Keratinocyte (primary cell): ENCODE measurements around the gene CERK. TPM values are rescaled to one million over a fixed set of nuclear protein-coding genes. Genes with fewer than 3 reads are reported as not detected.

Source experiments
- DNase-seq: peaks from one replicate; pipeline ENCODE4 v3.0.0-alpha.2; 2011; ENCODE audit warnings: low read depth, missing footprints, low spot score
- FAIRE-seq: peaks from 2 replicates; lab custom pipeline; 2011; peaks lifted over from hg19 to GRCh38; lab: Jason Lieb, UNC
- H2AFZ ChIP-seq: 2 replicates; pipeline ENCODE4 v1.6.0; 2012; ENCODE audit warnings: low read length, control low read depth, inconsistent platforms; ENCODE audit not compliant: control insufficient read depth
- H3K27ac ChIP-seq: 2 replicates; pipeline ENCODE4 v1.5.1; 2011; ENCODE audit warnings: low read length; ENCODE audit not compliant: control insufficient read depth, insufficient read depth
- H3K27me3 ChIP-seq: 3 replicates; pipeline ENCODE4 v1.6.0; 2011; ENCODE audit warnings: low read length; ENCODE audit not compliant: control insufficient read depth, insufficient read depth; ENCODE audit errors: extremely low read depth
- H3K36me3 ChIP-seq, 2 experiments: 2 replicates in 1 of 2; 3 replicates in 1 of 2; pipeline ENCODE4 v1.5.1; 2011; ENCODE audit warnings: low read length in 2 of 2, mild to moderate bottlenecking in 1 of 2; ENCODE audit not compliant: control insufficient read depth in 2 of 2, insufficient read depth in 2 of 2; ENCODE audit errors: extremely low read depth in 1 of 2
- H3K4me1 ChIP-seq: 3 replicates; pipeline ENCODE4 v1.5.1; 2011; ENCODE audit warnings: low read length; ENCODE audit not compliant: control insufficient read depth, insufficient read depth; ENCODE audit errors: extremely low read depth
- H3K4me2 ChIP-seq: 3 replicates; pipeline ENCODE4 v1.6.0; 2011; ENCODE audit warnings: low read depth, low read length; ENCODE audit not compliant: control insufficient read depth, insufficient read depth; ENCODE audit errors: extremely low read depth
- H3K4me3 ChIP-seq, 3 experiments: fragments of 200-600 bp in 1 of 3; sonication (generic) in 1 of 3; 2 replicates in 2 of 3; 3 replicates in 1 of 3; pipeline ENCODE4 v1.5.1; 2011 to 2016; ENCODE audit warnings: low read length in 3 of 3, mild to moderate bottlenecking in 3 of 3, control low read depth in 2 of 3, inconsistent platforms in 1 of 3, low read depth in 1 of 3, mixed read lengths in 1 of 3, mixed run types in 1 of 3, moderate library complexity in 1 of 3; ENCODE audit not compliant: control insufficient read depth in 2 of 3, insufficient read depth in 2 of 3; ENCODE audit errors: extremely low read depth in 1 of 3
- H3K79me2 ChIP-seq: 2 replicates; pipeline ENCODE4 v1.6.0; 2012; ENCODE audit warnings: low read length; ENCODE audit not compliant: control insufficient read depth, insufficient read depth
- H3K9ac ChIP-seq: 3 replicates; pipeline ENCODE4 v1.6.0; 2011; ENCODE audit warnings: low read length; ENCODE audit not compliant: control insufficient read depth, insufficient read depth; ENCODE audit errors: extremely low read depth
- H3K9me1 ChIP-seq: 3 replicates; pipeline ENCODE4 v1.6.0; 2011; ENCODE audit warnings: low read length; ENCODE audit not compliant: control insufficient read depth, insufficient read depth; ENCODE audit errors: extremely low read depth
- H3K9me3 ChIP-seq: 2 replicates; pipeline ENCODE4 v1.5.1; 2012; ENCODE audit warnings: low read depth, low read length; ENCODE audit not compliant: control insufficient read depth
- H4K20me1 ChIP-seq: 3 replicates; pipeline ENCODE4 v1.6.0; 2011; ENCODE audit warnings: low read length; ENCODE audit not compliant: control insufficient read depth, insufficient read depth; ENCODE audit errors: extremely low read depth
- EZH2 ChIP-seq: IDR thresholded peaks from one replicate; pipeline ENCODE4 v1.6.1; 2012; ENCODE audit warnings: inconsistent platforms, mild to moderate bottlenecking, low read length, moderate library complexity
- dilution Hi-C: fragments of 300-500 bp; cut with MboI; formaldehyde crosslinking; loops from one replicate; pipeline ENCODE4 v1.7.0; 2020; ENCODE audit warnings: low sequenced_read_pairs; ENCODE audit not compliant: extremely low pct_ligation_motif_present
- polyA plus RNA-seq, 5 experiments: library from polyadenylated mRNA; depleted of rRNA in 3 of 5; stranded (reverse) in 3 of 5; stranded (forward) in 1 of 5; unstranded in 1 of 5; fragments of >200 nt; gene quantifications; 1 replicate in 1 of 5; 2 replicates in 3 of 5; 3 replicates in 1 of 5; pipeline versions ENCODE4 v1.2.1 to v1.2.3, GENCODE V29; 2011 to 2012; ENCODE audit warnings: missing spikeins in 2 of 5, low read depth in 1 of 5, low replicate concordance in 1 of 5
- TF ChIP-seq, protein P1 (sequence below), 3 experiments: IDR thresholded peaks in 1 of 3; conservative IDR thresholded peaks in 1 of 3; optimal IDR thresholded peaks in 1 of 3; 2 replicates in 2 of 3; 3 replicates in 1 of 3; pipeline versions ENCODE3 to v1.5.1; 2011; ENCODE audit warnings: low read length in 3 of 3, mild to moderate bottlenecking in 3 of 3, moderate library complexity in 2 of 3, control low read depth in 1 of 3, inconsistent platforms in 1 of 3; ENCODE audit not compliant: insufficient read depth in 2 of 3; ENCODE audit errors: extremely low read depth in 1 of 3

Gene CERK
- polyA plus RNA-seq, 1 donor (not counting 4 experiments of a cell fraction or from before 2014, with no cell fraction given), result 11.9 TPM

GRCh38 chr22:46774253-46774979 lies 36.4 kb upstream of the CERK start:
- FAIRE-seq (no peak), DNase-seq (no peak)
- Histone ChIP-seq H3K27me3 (no peaks in the 10 kb centered on the region), H4K20me1 (no peaks in the 10 kb centered on the region), H2AFZ (peak overlapping the region; percentile 47), H3K9me3 (no peaks in the 10 kb centered on the region), H3K9ac (peak overlapping the region; percentile 86), H3K36me3 (no peaks in the 10 kb centered on the region), H3K4me2 (peak overlapping the region; percentile 90), H3K79me2 (peaks cover 61% of the 10 kb centered on the region), H3K27ac (peak overlapping the region; percentile 87), H3K9me1 (peaks cover 2% of the 10 kb centered on the region), H3K4me1 (peaks cover 29% of the 10 kb centered on the region), H3K4me3 (peak overlapping the region; percentile 32 to 65 (median 56))
- dilution Hi-C loops, result no loop called here
- no peak for TF ChIP-seq EZH2
- TF ChIP-seq, protein P1, sequence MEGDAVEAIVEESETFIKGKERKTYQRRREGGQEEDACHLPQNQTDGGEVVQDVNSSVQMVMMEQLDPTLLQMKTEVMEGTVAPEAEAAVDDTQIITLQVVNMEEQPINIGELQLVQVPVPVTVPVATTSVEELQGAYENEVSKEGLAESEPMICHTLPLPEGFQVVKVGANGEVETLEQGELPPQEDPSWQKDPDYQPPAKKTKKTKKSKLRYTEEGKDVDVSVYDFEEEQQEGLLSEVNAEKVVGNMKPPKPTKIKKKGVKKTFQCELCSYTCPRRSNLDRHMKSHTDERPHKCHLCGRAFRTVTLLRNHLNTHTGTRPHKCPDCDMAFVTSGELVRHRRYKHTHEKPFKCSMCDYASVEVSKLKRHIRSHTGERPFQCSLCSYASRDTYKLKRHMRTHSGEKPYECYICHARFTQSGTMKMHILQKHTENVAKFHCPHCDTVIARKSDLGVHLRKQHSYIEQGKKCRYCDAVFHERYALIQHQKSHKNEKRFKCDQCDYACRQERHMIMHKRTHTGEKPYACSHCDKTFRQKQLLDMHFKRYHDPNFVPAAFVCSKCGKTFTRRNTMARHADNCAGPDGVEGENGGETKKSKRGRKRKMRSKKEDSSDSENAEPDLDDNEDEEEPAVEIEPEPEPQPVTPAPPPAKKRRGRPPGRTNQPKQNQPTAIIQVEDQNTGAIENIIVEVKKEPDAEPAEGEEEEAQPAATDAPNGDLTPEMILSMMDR (optimal IDR thresholded peaks at IDR 0.05 in 1 of 3, IDR thresholded peaks at IDR 0.05 in 1 of 3, conservative IDR thresholded peaks at IDR 0.05 in 1 of 3; ENCODE audit: extremely low read depth in 1 of 3, insufficient read depth in 2 of 3, low read length in 3 of 3), result no peak

GRCh38 chr22:46773076-46773475 lies 35.0 kb upstream of the CERK start:
- DNase-seq, result no peak

More at GRCh38 chr22:46773076-46773475, 35.0 kb upstream of the CERK start:
- H3K36me3 ChIP-seq, result no peaks in the 10 kb centered on the region
- peaks cover 57% of the 10 kb centered on the region for H3K79me2 ChIP-seq
- no peak for TF ChIP-seq EZH2
- TF ChIP-seq, protein P1 (optimal IDR thresholded peaks at IDR 0.05 in 1 of 3, IDR thresholded peaks at IDR 0.05 in 1 of 3, conservative IDR thresholded peaks at IDR 0.05 in 1 of 3; ENCODE audit: extremely low read depth in 1 of 3, insufficient read depth in 2 of 3, low read length in 3 of 3), result no peak
- dilution Hi-C loops, result no loop called here
- no peak overlapping the region for H3K4me2 ChIP-seq
- H3K4me1 ChIP-seq, result peaks cover 29% of the 10 kb centered on the region
- no peak overlapping the region for H3K9ac ChIP-seq
- H4K20me1 ChIP-seq, result no peaks in the 10 kb centered on the region
- no peak overlapping the region for H3K27ac ChIP-seq
- FAIRE-seq, result no peak
- H3K4me3 ChIP-seq, result no peak overlapping the region
- peaks cover 2% of the 10 kb centered on the region for H3K9me1 ChIP-seq
- no peak overlapping the region for H2AFZ ChIP-seq
- H3K27me3 ChIP-seq, result no peaks in the 10 kb centered on the region
- no peaks in the 10 kb centered on the region for H3K9me3 ChIP-seq
